ENCODE results near the gene MAMDC4.
"Not testable (repeated sequence)": the region's sequence is repeated elsewhere in the genome, so short reads cannot be mapped to it uniquely, and the experiment has no call there.

Gene MAMDC4

DNA sequence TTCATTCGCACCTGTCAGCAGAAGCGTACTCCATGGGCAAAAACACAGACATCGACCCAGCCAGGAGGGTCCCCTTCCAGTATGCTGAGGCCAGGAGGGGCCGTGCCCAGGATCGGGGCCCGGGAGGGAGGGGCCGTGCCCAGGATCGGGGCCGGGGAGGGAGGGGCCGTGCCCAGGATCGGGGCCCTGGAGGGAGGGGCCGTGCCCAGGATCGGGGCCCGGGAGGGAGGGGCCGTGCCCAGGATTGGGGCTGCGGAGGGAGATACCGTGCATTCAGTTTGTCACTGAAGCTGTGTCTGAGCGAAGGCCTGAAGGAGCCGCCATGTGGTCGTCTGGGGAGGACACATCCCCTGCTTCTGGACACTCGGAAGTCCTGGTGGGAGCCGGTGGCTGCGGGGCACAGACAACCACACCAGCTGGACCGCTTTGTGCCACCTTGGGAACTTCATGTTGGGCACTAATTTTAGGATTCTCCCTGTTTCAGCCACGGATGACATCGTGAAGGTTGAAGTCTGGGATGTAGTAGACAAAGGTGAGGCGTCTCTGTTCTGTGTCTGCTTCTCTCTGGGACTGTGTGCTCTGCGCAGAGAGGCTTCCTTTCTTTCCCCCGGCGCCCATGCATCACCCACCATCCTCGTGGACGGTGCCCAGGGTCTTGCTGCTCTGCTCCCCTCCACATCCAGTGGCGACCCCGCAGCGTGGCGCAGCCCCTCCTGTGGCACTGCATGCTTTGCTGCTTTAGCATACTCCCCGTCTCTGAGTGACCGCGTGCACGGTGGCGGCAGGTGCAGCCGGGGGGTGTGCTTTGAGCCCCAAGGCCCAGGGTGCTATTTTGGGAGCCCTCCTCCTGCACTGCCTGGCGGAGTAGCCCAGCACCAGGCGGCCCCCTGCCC lies 26.6 kb upstream of the MAMDC4 start:
- DNase-seq (ENCODE audit: low read depth): no peak

DNA sequence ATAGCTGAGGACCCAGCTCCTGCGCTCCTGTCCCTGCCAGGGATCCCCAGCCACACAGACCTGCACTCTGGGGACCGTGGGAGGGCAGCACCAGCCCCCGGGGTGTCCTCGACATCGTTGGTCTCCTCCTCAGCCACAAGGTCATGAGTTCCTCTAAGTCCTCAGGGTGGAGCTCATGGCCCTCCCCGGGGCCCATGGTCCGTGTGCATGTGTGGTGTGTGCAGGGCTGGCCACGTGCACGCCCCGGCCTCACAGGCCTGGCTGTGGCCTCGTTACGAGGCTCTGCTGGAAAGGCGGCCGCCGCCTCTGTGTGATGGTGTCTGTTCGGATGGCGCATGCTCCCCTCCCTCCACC lies 26.0 kb upstream of the MAMDC4 start:
- DNase-seq (ENCODE audit: low read depth): no peak

DNA sequence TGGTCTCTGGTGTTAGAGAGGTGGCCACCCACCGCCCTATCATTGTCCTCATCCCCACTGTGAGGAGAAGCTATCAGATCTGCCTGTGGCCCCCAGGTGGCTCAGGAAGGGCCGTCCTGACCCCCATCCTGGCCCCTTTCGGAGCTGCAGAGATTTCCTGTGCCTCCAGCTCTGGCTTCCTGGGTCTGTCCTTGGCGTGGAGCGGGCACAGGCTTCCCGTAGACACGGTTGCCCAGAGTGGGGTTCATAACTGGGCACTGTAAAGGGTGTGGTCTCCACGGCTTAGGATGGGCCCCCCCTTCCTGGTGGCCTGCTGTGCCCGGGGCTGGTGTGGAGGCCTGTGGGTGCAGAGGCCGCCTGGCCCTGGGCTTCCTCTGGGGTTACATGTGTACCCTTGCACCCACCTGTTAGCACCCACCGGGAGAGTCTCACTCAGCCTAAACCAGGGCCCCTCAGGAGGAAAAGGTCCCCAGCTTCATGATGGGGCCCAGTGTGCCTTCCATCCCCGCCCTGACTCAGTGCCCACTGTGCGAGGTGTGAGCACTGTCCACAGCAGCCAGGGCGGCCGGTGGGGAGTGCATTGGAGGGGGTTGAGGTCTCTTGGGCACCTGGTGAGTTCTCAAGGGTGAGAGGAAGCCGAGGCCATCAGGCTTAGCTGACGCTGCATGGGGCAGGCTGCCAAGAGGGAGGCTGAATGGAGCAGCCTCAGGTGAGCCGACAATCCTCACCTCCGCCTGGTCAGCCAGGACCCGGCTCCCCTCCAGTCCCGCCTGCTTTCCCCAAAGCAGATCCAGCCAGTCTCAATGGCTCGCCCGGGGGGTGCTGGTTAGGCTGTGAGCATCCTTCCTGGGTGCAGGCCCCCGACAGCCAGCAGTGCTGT lies 25.2 kb upstream of the MAMDC4 start:
- DNase-seq (ENCODE audit: low read depth): no peak

DNA sequence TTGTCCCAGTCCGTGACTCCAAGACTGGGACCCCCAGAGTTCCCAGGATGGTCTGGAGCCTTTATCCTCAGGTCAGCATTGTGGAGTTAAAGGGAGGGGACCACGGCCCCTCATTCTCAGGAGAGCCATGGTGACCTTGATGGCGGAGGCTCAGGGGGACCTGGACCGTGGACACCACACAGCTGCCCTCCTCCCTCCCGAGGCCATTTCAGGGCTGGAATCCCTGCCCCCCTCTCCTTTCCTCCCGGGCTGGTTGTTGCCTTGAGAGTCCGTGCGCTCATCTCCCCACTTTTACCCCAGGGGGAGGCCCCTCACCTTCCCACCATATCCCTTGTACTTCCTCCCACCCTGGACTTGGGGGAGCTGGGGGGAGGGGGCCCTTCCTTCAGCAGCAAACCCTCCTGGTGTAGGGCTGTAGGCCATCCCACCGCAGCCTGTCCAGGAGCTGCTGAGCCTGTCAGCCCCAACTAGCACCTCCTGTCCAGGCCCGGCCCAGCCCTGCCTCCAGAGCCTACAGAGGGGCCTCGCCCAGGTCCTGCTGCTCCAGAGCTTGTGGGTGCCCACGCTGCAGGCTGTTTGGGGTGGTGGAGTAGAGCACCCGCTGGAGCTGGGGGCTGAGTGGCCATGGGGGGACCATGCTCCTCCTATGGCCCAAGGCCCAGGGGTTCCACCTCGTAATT lies 24.2 kb upstream of the MAMDC4 start:
- DNase-seq (ENCODE audit: low read depth): no peak

DNA sequence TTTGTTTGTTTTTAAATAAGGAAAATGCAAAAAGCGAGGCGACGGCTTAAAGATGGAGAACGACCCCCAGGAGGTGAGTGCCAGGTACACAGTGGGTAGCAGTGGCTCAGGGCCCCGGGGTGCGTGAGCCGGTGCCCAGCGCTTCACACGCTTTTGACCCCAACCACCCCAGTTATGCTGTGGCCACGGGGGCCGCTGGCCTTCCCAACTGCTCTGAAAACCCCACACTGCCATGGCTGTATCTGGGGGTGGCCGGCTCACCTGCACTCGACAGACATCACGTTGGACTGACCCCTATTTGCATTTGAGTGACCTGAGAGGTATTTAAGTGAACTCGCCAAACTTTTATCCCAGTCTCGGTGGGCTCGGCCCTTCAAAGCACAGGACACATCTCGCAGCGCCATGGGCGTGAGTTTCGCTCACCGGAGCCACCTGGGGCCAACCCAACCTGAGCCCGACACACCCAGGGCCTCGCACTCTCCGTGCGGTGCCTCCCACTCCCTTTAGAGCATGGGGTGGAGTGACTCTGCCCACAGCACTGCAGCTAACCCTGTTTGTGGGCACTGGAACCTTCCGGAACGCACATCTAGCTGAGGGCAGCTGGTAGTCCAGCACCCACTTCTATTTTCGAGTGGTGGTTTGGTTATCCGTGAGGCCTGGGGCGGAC lies 23.5 kb upstream of the MAMDC4 start:
- DNase-seq (ENCODE audit: low read depth): no peak

DNA sequence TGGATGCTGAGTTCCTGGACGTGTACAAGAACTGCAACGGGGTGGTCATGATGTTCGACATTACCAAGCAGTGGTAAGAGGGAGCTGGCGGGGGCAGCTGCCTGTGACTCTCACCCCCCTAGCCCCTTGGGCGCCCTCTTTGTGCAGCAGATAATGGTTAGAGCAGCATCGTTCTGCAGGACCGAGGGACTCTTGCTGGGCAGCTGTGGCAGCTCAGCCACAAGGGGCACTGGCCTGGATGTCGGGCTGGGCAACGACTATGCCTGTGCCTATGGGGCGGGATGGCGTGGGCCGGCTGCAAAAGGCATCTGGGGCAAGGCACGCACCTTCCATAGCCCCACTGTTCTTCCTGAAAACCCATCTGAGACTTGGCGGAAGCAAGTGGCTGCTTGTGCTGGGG lies 22.7 kb upstream of the MAMDC4 start:
- DNase-seq (ENCODE audit: low read depth): no peak

DNA sequence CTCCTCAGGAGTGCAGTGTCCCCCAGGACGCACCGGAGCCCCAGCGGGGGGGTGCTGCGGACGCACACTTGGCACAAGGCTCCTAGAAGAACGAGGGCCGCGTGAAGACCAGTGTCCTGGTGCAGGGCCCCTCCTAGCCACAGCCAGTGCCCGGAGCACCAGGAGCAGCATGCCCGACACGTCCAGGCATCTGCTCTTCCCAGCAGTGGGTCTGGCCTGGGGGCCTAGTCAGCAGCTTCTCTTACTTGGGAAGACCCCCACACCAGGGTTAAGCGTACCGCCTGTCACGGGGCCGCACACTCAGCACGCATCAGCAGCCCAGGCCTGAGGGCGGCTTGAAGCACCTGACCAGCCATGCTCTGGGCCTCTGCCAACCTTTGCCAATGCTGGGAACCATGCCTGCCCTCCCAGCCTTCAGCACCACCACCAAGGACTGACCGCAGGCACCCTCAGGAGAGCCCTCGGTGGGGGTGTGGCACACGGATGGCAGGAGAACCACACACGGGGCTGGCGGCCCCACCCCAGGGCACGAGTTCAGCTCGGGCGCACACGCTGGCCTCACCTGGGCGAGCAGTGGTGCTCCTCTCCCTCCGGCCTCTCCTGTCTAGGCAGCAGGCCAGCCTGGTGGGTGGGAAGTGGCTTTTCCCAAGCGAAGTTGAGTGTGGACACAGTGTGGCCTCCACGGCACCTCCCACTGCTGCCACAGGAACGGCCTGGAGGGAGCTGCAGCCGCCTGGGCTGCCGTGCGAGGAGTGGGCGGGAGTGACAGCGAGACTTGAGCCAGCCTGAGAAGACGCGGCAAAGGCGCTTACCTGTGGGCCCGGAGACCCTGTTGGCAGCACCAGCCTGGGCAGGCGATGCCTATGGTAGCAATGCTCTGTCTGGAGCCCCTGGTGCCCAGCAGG lies 21.9 kb upstream of the MAMDC4 start:
- DNase-seq (ENCODE audit: low read depth): no peak

DNA sequence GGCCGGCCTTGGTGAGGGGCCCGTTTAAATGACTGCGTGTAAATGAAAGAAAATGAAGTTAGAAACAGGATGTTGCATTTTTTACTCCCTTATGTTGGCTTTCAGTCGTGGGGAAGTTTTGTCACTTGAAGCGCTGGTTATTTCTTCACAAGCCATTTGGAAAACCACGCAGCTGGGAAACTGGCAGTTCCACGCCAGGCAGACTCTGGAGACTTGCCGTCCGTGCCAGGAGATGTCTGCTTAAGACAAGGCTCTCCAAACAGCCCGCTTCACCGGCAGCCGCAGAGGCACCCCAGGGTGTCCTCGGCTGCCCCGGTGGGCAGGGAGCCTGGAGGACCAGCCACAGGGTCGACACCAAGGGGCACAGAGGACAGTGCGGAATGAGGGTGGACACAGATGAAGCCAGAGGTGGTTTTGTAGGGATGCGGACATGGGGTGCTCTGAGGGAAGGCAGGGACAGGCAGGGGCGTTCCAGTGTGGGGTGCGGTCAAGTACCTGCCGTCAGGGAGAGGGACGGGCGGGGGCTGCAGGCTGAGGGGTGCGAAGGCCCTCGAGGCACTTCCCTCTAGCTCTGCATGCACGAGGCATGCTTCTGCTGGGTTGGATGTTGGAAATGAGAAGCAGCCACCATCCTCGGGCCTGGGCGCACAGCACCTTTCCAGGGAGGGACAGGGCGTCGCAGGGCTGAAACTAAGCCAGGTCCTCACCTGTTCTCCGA lies 21.0 kb upstream of the MAMDC4 start:
- DNase-seq (ENCODE audit: low read depth): no peak

DNA sequence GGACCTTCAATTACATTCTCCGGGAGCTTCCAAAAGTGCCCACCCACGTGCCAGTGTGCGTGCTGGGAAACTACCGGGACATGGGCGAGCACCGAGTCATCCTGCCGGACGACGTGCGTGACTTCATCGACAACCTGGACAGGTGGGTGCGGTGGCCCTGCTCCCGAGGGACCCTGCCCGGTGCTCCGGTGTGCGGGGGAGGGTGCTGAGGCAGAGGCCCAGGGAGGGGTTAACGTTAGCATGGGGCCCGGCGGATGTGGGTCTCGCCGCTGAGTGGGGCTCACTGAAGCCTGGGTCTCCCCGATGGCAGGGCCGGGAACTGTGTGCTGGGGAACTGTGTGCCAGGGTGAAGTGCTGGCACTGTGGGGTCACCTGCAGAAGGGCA lies 20.4 kb upstream of the MAMDC4 start:
- DNase-seq (ENCODE audit: low read depth): no peak

DNA sequence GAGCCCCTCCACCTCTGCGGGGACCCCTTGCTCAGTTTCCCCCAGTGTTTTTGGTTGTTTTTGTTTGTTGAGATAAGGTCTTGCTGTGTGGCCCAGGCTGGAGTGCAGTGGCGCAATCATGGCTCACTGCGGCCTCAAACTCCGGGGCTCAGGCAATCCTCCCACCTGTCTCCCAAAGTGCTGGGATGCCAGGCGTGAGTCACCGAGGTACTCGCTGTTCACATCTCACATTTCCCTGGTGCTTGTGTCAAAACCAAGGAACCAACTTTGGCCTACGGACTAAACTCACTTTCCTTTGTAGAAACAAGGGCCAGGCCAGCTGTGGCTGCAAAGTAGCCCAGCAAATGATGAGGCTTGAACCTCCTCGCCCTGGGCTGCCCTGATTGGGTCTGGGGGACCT lies 19.6 kb upstream of the MAMDC4 start:
- DNase-seq (ENCODE audit: low read depth): no peak

DNA sequence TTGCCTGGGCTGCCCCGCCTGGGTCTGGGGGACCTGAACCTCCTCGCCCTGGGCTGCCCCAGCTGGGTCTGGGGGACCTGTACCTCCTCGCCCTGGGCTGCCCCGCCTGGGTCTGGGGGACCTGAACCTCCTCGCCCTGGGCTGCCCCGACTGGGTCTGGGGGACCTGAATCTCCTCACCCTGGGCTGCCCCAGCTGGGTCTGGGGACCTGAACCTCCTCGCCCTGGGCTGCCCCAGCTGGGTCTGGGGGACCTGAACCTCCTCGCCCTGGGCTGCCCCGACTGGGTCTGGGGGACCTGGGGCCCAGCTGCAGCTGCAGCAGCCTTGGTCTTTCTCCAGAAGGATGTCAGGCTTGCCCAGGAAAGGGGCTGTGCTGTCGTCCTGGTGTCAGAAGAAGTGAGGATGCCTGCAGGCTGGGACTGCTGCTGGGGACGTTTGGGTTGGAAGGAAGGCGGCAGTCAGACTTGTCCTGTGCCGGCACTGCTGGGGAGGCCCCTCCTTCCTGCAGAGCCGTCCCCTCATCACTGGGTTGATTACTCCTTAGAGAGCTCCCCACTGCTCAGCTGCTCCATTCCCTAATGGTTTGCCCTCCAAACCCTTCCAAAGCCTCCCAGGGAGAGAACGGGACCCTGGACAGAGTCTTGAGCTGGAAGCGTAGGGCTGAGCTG lies 18.6 kb upstream of the MAMDC4 start:
- not testable (repeated sequence) for DNase-seq (ENCODE audit: low read depth)

DNA sequence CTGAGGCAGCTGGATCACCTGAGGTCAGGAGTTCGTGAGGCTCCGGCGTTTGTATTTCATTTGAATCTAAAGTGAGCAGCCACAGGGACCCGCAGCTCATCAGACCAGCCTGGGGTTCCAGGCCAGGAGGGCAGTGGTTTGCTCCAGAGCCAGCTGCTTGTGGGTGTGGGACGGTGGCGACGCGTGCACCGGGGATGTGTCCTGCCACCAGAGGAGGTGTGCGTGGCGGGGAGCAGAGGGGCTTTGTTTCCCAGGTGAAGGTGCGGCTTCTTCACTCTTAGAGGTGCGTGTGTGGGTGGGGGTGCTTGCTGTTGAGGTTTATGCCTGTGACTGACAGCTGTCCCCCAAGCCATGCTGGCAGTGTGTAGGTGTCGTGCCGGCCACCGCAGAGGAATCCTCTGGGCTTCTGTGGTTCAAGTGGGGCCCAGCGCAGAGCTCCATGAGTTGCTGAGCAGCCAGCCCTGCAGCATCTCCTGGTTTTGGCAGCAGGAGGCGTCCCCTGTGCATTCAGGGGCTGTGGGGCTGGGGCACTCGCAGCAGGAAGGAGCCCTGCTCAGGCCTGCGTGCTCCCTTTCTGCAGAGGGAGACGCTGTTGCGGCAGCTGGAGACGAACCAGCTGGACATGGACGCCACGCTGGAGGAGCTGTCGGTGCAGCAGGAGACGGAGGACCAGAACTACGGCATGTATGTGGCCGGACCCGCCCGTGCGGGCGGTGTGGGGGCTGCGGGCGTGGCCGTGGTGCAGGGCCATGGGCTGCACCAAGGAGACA lies 16.8 kb upstream of the MAMDC4 start:
- DNase-seq (ENCODE audit: low read depth): no peak

DNA sequence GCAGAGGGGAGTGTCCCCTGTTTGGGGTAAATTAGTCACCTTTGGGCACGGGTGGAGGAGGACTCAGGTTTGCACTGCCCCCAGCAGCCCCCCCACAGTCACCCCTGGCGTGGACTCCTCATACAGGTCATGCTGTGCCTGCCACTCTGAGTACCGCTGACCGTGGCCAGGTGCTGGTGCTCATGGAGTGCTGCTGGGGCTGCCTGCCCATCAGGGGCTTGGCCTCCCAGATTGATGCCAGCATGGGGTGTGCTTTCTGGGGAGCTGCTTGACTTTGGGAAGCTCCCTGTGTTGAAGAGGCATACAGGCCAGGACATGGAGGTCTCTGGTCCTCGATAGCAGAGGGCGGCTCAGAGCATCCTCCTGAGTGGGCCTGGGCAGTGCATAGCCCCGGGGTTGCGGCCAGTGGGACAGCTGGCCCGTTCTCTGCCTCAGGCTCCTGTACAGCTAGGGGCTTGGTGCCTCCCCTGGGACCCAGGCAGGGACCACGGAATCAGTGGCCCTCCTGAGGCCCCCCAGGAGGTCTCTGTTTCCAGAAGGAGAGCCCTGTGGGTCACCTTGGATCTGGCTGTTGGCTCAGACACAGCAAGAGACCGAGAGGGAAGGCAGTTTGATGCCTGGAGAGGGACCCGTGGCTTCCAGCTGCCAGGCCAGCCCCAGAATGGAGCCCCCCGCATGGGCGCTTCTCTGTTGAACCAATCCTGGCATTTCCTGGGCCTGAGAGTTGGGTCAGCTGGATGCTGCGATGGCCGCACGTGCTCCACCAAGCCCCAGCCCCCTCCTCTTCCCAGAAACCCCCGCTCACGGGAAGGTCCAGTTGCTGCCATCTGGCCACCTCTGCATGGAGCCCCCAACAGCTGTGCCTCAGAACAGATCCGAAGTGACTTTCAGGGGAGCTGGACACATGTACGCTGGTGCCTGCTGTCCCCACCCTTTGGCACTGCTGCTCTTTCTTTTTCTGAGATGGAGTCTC lies 15.9 kb upstream of the MAMDC4 start:
- no peak for DNase-seq (ENCODE audit: low read depth)

DNA sequence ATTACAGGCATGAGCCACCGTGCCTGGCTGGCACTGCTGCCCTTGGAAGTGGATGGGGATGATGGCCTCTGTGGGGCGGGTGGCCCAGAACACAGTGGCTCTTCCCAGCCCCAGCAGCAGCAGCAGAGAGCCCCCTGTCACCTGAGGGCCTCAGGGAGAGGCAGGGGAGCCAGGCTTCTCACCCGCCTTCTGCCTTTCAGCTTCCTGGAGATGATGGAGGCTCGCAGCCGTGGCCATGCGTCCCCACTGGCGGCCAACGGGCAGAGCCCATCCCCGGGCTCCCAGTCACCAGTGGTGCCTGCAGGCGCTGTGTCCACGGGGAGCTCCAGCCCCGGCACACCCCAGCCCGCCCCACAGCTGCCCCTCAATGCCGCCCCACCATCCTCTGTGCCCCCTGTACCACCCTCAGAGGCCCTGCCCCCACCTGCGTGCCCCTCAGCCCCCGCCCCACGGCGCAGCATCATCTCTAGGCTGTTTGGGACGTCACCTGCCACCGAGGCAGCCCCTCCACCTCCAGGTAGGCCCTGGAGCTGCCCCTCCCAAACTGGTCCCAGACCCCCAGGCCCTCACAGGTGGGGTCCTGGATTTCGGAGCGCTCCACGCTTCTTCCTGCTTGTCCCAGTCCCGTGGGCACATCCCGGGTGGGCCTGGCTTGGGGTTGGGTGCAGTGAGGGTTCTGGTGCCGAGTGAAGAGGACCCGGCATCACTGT lies 14.8 kb upstream of the MAMDC4 start:
- DNase-seq (ENCODE audit: low read depth): no peak

DNA sequence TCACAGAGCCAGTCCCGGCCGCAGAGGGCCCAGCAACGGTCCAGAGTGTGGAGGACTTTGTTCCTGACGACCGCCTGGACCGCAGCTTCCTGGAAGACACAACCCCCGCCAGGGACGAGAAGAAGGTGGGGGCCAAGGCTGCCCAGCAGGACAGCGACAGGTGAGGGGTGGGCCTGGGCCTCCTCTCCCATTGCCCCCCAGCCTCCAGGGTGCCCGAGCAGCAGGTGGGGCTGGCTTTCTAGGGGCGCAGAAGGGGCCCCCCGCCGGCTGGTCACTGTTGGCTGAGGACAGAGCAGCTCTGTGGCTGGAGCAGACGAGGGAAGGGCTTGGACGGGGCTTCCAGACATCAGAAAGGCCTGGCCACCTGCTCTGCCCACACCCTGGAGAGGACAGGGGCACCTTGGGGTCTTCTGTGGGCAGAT lies 14.3 kb upstream of the MAMDC4 start:
- DNase-seq (ENCODE audit: low read depth): not testable (repeated sequence)

DNA sequence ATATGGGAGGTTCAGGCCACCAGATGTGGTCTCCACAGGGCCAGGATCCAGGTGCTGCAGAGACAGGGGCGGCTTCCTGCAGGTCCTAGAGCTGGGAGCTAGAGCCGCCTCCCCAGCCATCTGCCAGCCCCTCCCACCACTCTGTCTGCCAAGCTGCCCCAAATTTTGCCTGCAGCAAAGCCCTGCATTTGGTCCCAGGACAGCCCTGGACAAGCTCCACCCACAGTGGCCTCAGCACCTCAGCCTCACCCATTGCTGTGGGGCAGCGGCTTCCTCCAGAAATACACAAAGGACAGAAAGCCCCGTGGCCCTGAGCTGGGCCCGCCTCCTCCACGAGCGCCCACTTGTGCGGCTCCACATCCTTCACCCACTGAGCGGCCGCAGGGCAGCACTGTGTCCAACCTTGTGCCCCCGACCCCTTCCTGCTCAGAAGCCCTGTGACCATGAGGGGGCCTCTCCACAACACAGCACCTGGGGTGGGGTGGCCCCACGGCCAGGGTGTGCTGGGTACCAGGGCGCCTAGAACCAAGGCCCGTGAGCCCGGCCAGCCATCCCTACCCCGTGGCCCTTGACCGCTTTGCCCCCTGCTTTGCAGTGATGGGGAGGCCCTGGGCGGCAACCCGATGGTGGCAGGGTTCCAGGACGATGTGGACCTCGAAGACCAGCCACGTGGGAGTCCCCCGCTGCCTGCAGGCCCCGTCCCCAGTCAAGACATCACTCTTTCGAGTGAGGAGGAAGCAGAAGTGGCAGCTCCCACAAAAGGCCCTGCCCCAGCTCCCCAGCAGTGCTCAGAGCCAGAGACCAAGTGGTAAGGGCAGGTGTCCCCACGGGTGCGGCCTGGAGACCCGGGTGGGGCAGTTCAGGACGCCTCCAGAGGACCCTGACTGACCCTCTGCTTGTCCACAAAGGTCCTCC lies 13.6 kb upstream of the MAMDC4 start:
- no peak for DNase-seq (ENCODE audit: low read depth)
